Esophagus muscularis mucosa (tissue), 4 donors: ENCODE data around the gene RADX. TPM values are rescaled to one million over a fixed set of nuclear protein-coding genes. Genes with fewer than 3 reads are reported as not detected.

Experiments used
- DNase-seq: peaks from one replicate; pipeline ENCODE4 v3.0.0-alpha.2; 2017; ENCODE audit errors: extremely low spot score
- H3K27ac ChIP-seq, 4 donors: fragments of 200-600 bp; sonication (generic); replicated peaks in 1 of 4; 1 replicate in 3 of 4; 2 replicates in 1 of 4; pipeline ENCODE4 v1.5.1; 2016 to 2019; ENCODE audit warnings: mild to moderate bottlenecking in 1 of 4
- H3K27me3 ChIP-seq, 4 donors: fragments of 200-600 bp; sonication (generic); one replicate each; pipeline versions ENCODE4 v1.5.1 to v1.6.0; 2016 to 2019
- H3K36me3 ChIP-seq, 4 donors: fragments of 200-600 bp; sonication (generic); one replicate each; pipeline ENCODE4 v1.5.1; 2016 to 2019
- H3K4me1 ChIP-seq, 4 donors: fragments of 200-600 bp; sonication (generic); one replicate each; pipeline ENCODE4 v1.5.1; 2016 to 2019
- H3K4me3 ChIP-seq, 4 donors: fragments of 200-600 bp; sonication (generic); 1 replicate in 2 of 4; 2 replicates in 2 of 4; pipeline ENCODE4 v1.5.1; 2016 to 2019; ENCODE audit warnings: mild to moderate bottlenecking in 4 of 4, moderate library complexity in 1 of 4
- H3K9me3 ChIP-seq, 4 donors: fragments of 200-600 bp; sonication (generic); 1 replicate in 3 of 4; 2 replicates in 1 of 4; pipeline ENCODE4 v1.5.1; 2016 to 2019
- CTCF ChIP-seq, 3 experiments: fragments of 200-600 bp in 2 of 3; fragments of 450-650 bp in 1 of 3; sonication (generic) in 2 of 3; IDR thresholded peaks; one replicate each; pipeline ENCODE4 v1.5.1; 2017 to 2019; ENCODE audit warnings: antibody characterized with exemption in 3 of 3, mild to moderate bottlenecking in 2 of 3, moderate library complexity in 1 of 3
- EP300 ChIP-seq: sonication (generic); formaldehyde crosslinking; IDR thresholded peaks from one replicate; pipeline ENCODE4 v1.6.1; 2017; ENCODE audit warnings: antibody characterized with exemption
- POLR2A ChIP-seq: fragments of 450-650 bp; IDR thresholded peaks from one replicate; pipeline ENCODE4 v1.6.1; 2017; ENCODE audit warnings: antibody characterized with exemption, moderate library complexity, mild to moderate bottlenecking, low read depth
- POLR2AphosphoS5 ChIP-seq, 2 donors: sonication (generic); formaldehyde crosslinking; IDR thresholded peaks; one replicate each; pipeline ENCODE4 v1.6.1; 2017; ENCODE audit warnings: antibody characterized with exemption in 2 of 2
- WGBS: methylation state at CpG from one replicate; pipeline ENCODE4 v1.1.5; 2018; 5-methylcytosine and 5-hydroxymethylcytosine counted together
- intact Hi-C: fragments of 100-400 bp; cut with DNase I; formaldehyde crosslinking; loops from one replicate; pipeline ENCODE4 v1.15.1; 2023
- total RNA-seq, 4 donors: library from RNA; depleted of rRNA; stranded (reverse); fragments of >200 nt; gene quantifications; one replicate each; pipeline versions ENCODE4 v1.1.0 to v1.2.1, GENCODE V29; 2016

Gene RADX
- total RNA-seq, 4 donors from 2014 or later: 1.7 to 2.7 (median 2.2) TPM

- H3K4me1 ChIP-seq: peaks cover 0 to 10% (median 3%) of the 10 kb centered on the region in 4 donors
- intact Hi-C loops: no loop called here
- H3K27ac ChIP-seq: no peak overlapping the region
- WGBS: 35% methylated on average over 8 of the region's 8 CpGs
- H3K36me3 ChIP-seq: no peaks in the 10 kb centered on the region
- no peaks in the 10 kb centered on the region for H3K9me3 ChIP-seq
- peaks cover 0 to 6% (median 0%) of the 10 kb centered on the region in 4 donors for H3K27me3 ChIP-seq
- TF ChIP-seq POLR2AphosphoS5 (IDR thresholded peaks at IDR 0.05): no peak
- TF ChIP-seq CTCF (IDR thresholded peaks at IDR 0.05): no peak
- no peak for TF ChIP-seq POLR2A
- DNase-seq: no peak
- peak overlapping the region; percentile 47 to 58 (median 51) for H3K4me3 ChIP-seq
Observed at GRCh38 chrX:106612393-106612763, 600 bp downstream of the RADX start.

GRCh38 chrX:106613277-106613676 lies 1.5 kb downstream of the RADX start:
- Histone ChIP-seq H3K36me3 (no peaks in the 10 kb centered on the region), H3K27me3 (peaks cover 0 to 6% (median 0%) of the 10 kb centered on the region in 4 donors), H3K27ac (no peak overlapping the region), H3K4me1 (peaks cover 0 to 10% (median 3%) of the 10 kb centered on the region in 4 donors), H3K4me3 (peak overlapping the region in 2 of 4 donors; percentile 47 to 58), H3K9me3 (no peaks in the 10 kb centered on the region)
- 36% methylated on average over 4 of the region's 4 CpGs for WGBS
- TF ChIP-seq EP300 (no peak), POLR2A (no peak), CTCF (IDR thresholded peaks at IDR 0.05) (no peak), POLR2AphosphoS5 (IDR thresholded peaks at IDR 0.05) (no peak)
- intact Hi-C loops: no loop called here
- DNase-seq: no peak

- 64% methylated on average over 7 of the region's 7 CpGs for WGBS
- no peak overlapping the region for H3K27ac ChIP-seq
- no peaks in the 10 kb centered on the region for H3K9me3 ChIP-seq
- H3K4me1 ChIP-seq: peaks cover 0 to 10% (median 3%) of the 10 kb centered on the region in 4 donors
- TF ChIP-seq CTCF (IDR thresholded peaks at IDR 0.05) (no peak), POLR2AphosphoS5 (IDR thresholded peaks at IDR 0.05) (no peak), POLR2A (no peak), EP300 (no peak)
- no peaks in the 10 kb centered on the region for H3K36me3 ChIP-seq
- H3K4me3 ChIP-seq: no peak overlapping the region
- DNase-seq: no peak
- H3K27me3 ChIP-seq: peaks cover 0 to 6% (median 0%) of the 10 kb centered on the region in 4 donors
- intact Hi-C loops: no loop called here
Observed at GRCh38 chrX:106615041-106615440, 3.3 kb downstream of the RADX start.

- Histone ChIP-seq H3K27me3 (no peaks in the 10 kb centered on the region), H3K4me3 (no peak overlapping the region), H3K4me1 (no peaks in the 10 kb centered on the region), H3K36me3 (no peaks in the 10 kb centered on the region), H3K27ac (no peak overlapping the region), H3K9me3 (no peaks in the 10 kb centered on the region)
- WGBS: 47% methylated on average over 3 of the region's 3 CpGs
- intact Hi-C loops: no loop called here
- DNase-seq: no peak
- TF ChIP-seq CTCF (IDR thresholded peaks at IDR 0.05) (peak in 1 of 3 experiments; percentile 10), EP300 (no peak), POLR2A (no peak), POLR2AphosphoS5 (IDR thresholded peaks at IDR 0.05) (no peak)
Observed at GRCh38 chrX:106619797-106620196, 8.0 kb downstream of the RADX start.

- no peaks in the 10 kb centered on the region for H3K27me3 ChIP-seq
- 84% methylated on average over 2 of the region's 2 CpGs for WGBS
- no peaks in the 10 kb centered on the region for H3K4me1 ChIP-seq
- H3K9me3 ChIP-seq: no peaks in the 10 kb centered on the region
- TF ChIP-seq POLR2AphosphoS5 (IDR thresholded peaks at IDR 0.05) (no peak), CTCF (IDR thresholded peaks at IDR 0.05) (no peak), EP300 (no peak), POLR2A (no peak)
- intact Hi-C loops: no loop called here
- H3K4me3 ChIP-seq: no peak overlapping the region
- H3K36me3 ChIP-seq: no peaks in the 10 kb centered on the region
- H3K27ac ChIP-seq: no peak overlapping the region
- DNase-seq: no peak
Observed at GRCh38 chrX:106621836-106622235, 10.1 kb downstream of the RADX start.
